ENCODE data around the gene POU3F3. TPM values are rescaled to one million over a fixed set of nuclear protein-coding genes. Genes with fewer than 3 reads are reported as not detected.

Gene POU3F3
- total and polyA plus RNA-seq, 2 of the 8 experiments (the other 6 are each of a cell fraction or from before 2014, with no cell fraction given) = 0.09 TPM; not detected in 1

DNA sequence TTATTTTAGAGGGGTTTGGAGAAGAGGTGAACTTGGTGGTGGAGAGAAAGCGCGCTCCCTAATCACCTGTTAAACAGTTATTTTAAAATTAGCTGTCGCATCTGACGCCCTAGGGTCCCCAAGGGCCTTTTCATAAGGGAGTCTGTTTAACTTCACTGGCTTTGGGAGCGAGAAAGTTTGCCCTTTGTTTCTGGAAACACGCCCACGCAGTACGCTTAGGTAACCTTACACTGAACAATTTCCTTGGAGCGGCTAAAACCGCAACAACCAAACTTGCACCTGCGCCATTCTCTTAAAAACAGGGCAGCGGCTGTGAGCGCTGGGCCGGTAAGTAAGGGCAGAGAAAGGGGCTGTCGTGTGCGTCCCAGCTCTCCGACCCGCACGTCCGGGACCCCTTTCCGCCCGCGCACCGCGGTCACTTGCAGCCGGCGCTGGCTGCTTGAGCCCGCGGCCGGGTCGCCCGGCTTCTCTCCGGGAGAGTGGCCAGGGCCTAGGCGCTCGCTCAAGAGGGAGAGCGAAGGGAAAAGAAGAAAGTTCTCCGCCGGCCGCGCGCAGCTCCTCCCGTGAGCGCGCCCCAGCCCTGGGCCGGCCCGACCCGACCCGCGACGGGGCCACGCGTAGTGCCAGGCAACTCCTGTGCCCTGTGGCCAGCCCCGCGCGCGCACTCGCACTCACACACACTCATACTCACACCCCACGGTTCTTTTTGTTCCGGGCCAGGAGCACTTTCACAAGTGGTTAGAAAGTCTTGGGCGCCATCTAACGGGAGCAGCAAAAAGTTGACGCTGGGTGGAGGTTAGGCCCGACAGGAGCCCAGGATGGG is 19.2 kb downstream of the POU3F3 start (continued):
- no peak for TF ChIP-seq RXRA (IDR thresholded peaks at IDR 0.05; ENCODE audit: insufficient read depth, low read depth, low read length)
- no peak for TF ChIP-seq SP2 (IDR thresholded peaks at IDR 0.05; ENCODE audit: low read length)
- TF ChIP-seq SP1 (IDR thresholded peaks at IDR 0.05; ENCODE audit: low read depth, low read length) = no peak
- TF ChIP-seq SP4 (IDR thresholded peaks at IDR 0.05; ENCODE audit: low read length) = no peak
- TF ChIP-seq EGR1 (IDR thresholded peaks at IDR 0.05; ENCODE audit: borderline replicate concordance, low read depth, low read length) = no peak; the same call in 1 of the 2 replicates
- no peak for TF ChIP-seq NRF1 (IDR thresholded peaks at IDR 0.05; ENCODE audit: low read depth, low read length)
- TF ChIP-seq SAP30 (IDR thresholded peaks at IDR 0.05; ENCODE audit: insufficient read depth, insufficient replicate concordance, low read length) = no peak
- no peak for TF ChIP-seq POU5F1 (IDR thresholded peaks at IDR 0.05; ENCODE audit: low read depth, low read length)
- no peak for TF ChIP-seq NANOG (IDR thresholded peaks at IDR 0.05; ENCODE audit: insufficient read depth, low read depth, low read length, poor library complexity, severe bottlenecking)
- no peak for TF ChIP-seq MAFK (IDR thresholded peaks at IDR 0.05; ENCODE audit: low read depth, low read length)
- peak; percentile 76 to 80 for TF ChIP-seq RAD21 (IDR thresholded peaks at IDR 0.05 in 1 of 2, conservative IDR thresholded peaks at IDR 0.05 in 1 of 2; ENCODE audit: low read depth in 2 of 2, low read length in 2 of 2)
- TF ChIP-seq, protein P1, sequence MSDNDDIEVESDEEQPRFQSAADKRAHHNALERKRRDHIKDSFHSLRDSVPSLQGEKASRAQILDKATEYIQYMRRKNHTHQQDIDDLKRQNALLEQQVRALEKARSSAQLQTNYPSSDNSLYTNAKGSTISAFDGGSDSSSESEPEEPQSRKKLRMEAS (IDR thresholded peaks at IDR 0.05) = no peak; the same call in 1 of the 2 replicates
- no peak for TF ChIP-seq JUND (IDR thresholded peaks at IDR 0.05; ENCODE audit: low read length)
- peak; percentile 64 for TF ChIP-seq EZH2 (IDR thresholded peaks at IDR 0.05; ENCODE audit: low read depth, low read length, severe bottlenecking)
- TF ChIP-seq, protein P2, sequence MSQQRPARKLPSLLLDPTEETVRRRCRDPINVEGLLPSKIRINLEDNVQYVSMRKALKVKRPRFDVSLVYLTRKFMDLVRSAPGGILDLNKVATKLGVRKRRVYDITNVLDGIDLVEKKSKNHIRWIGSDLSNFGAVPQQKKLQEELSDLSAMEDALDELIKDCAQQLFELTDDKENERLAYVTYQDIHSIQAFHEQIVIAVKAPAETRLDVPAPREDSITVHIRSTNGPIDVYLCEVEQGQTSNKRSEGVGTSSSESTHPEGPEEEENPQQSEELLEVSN (IDR thresholded peaks at IDR 0.05) = no peak
- TF ChIP-seq GTF2F1 (IDR thresholded peaks at IDR 0.05; ENCODE audit: borderline replicate concordance, low read depth, low read length) = no peak
- no peak for TF ChIP-seq TEAD4 (IDR thresholded peaks at IDR 0.05; ENCODE audit: low read depth, low read length)
- no peak for TF ChIP-seq BRCA1 (IDR thresholded peaks at IDR 0.05; ENCODE audit: low read depth, low read length)
- TF ChIP-seq TAF1 (IDR thresholded peaks at IDR 0.05; ENCODE audit: low read depth, low read length) = no peak
- TF ChIP-seq SIN3A (conservative IDR thresholded peaks at IDR 0.05 in 1 of 2, IDR thresholded peaks at IDR 0.05 in 1 of 2; ENCODE audit: low read depth in 1 of 2, low read length in 2 of 2) = no peak
- no peak for TF ChIP-seq HDAC6 (IDR thresholded peaks at IDR 0.05; ENCODE audit: low read depth, low read length)
- TF ChIP-seq, protein P3, sequence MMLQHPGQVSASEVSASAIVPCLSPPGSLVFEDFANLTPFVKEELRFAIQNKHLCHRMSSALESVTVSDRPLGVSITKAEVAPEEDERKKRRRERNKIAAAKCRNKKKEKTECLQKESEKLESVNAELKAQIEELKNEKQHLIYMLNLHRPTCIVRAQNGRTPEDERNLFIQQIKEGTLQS (IDR thresholded peaks at IDR 0.05; ENCODE audit: insufficient read depth, low read depth, low read length) = no peak
